ENCODE data around the gene PRKCA. TPM values are rescaled to one million over a fixed set of nuclear protein-coding genes. Genes with fewer than 3 reads are reported as not detected.

PRKCA gene
- total RNA-seq, 1 experiment from 2014 or later, result 22.6 TPM

DNA sequence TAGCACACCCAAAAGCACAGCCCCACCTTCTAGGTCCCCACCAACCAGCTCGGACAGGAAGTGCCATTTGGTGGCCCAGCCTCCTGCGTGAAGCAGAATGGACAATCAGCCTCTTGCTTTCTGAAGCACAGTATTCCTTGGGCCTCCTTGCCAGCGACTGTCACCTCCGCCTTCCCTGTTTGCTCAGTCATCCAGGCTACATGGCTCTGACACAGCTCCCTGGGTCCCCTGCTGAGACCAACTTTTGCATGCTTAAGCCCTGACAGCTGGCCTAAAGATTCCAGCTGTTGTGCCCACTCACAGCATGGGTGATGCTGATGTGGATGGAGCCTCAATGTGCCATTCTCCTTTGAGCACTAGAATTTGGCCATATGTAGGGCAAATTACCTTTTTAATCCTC, 528.0 kb downstream of the PRKCA start:
- Histone ChIP-seq H3K4me1 (ENCODE audit: insufficient read depth, low read length) (no peaks in the 10 kb centered on the region), H3F3A (ENCODE audit: low read length, unreplicated experiment) (no peaks in the 10 kb centered on the region), H3K36me3 (ENCODE audit: low read depth, low read length) (no peaks in the 10 kb centered on the region), H3K79me2 (ENCODE audit: low read length) (no peaks in the 10 kb centered on the region), H3K9me2 (replicated peaks; ENCODE audit: low read length) (no peaks in the 10 kb centered on the region), H4K20me1 (ENCODE audit: low read length) (no peaks in the 10 kb centered on the region), H3K9me3 (ENCODE audit: low read length) (no peaks in the 10 kb centered on the region), H3K4me3 (ENCODE audit: low read length) (no peak overlapping the region), H2AFZ (ENCODE audit: low read length) (no peak overlapping the region), H3K9ac (ENCODE audit: low read length) (no peak overlapping the region), H3K27me3 (ENCODE audit: low read length) (peaks cover 26% of the 10 kb centered on the region), H3K27ac (ENCODE audit: low read length) (no peak overlapping the region), H3K4me2 (ENCODE audit: low read length) (no peak overlapping the region)
- CTCF ChIA-PET, result interaction anchor here (0.6 kb wide), 1 partner anchor 114 kb away, joined by 3 read pairs; no protein-coding TSS in a partner anchor
- no peak for TF ChIP-seq EZH2phosphoT487 (IDR thresholded peaks at IDR 0.05; ENCODE audit: borderline replicate concordance, low read length)
- DNase-seq, result no peak
- POLR2A ChIA-PET (ENCODE audit: unreplicated experiment), result no interaction called here
- ATAC-seq, result no peak
- intact Hi-C loops (cut with micrococcal nuclease), result no loop called here
- BruUV-seq (replicated peaks), result no TSS peak

DNA sequence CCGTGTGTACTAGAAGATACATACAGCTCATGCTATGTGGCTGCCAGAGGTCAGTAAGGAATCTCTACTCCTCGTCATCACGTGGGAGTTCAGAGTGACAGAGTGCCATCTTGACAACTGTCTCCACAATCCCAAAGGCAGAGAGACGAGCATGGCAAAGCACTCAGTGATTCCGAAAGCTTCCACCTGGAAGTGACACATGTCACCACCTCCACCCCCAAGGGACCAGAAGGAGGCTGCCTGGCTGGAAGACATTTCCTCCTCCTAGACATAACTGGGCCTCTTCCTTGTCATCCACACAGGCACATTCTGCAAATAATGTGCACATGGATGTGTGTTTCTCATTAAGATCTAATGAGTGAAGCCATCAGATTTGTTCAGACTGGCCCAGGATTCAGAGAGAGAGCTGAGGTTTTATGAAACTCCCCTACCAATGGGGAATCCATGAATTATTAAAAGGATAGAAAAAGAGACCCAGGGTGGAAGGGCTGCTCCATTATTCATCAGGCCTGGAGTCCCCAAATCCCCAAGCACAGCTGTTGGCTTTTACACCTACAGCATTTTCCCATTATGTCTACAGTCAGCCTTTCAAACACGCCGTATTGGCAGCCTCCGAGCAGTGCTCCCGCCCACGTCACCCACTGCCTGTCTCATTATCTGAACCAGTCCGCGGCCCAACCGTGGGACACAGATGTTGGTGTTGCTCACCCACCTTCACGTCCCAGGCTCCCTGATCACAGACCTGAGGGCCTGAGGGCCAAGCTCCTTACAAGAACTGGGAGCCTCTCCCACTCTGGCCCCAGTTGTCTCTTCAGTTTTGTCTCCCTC, 529.2 kb downstream of the PRKCA start:
- Histone ChIP-seq H3K79me2 (ENCODE audit: low read length) (no peaks in the 10 kb centered on the region), H3K4me2 (ENCODE audit: low read length) (no peak overlapping the region), H3F3A (ENCODE audit: low read length, unreplicated experiment) (no peaks in the 10 kb centered on the region), H3K36me3 (ENCODE audit: low read depth, low read length) (no peaks in the 10 kb centered on the region), H3K4me3 (ENCODE audit: low read length) (no peak overlapping the region), H3K4me1 (ENCODE audit: insufficient read depth, low read length) (no peaks in the 10 kb centered on the region), H4K20me1 (ENCODE audit: low read length) (no peaks in the 10 kb centered on the region), H2AFZ (ENCODE audit: low read length) (no peak overlapping the region), H3K27me3 (ENCODE audit: low read length) (peaks cover 32% of the 10 kb centered on the region), H3K9me2 (replicated peaks; ENCODE audit: low read length) (no peaks in the 10 kb centered on the region), H3K9me3 (ENCODE audit: low read length) (no peaks in the 10 kb centered on the region), H3K9ac (ENCODE audit: low read length) (no peak overlapping the region), H3K27ac (ENCODE audit: low read length) (no peak overlapping the region)
- TF ChIP-seq EZH2phosphoT487 (IDR thresholded peaks at IDR 0.05; ENCODE audit: borderline replicate concordance, low read length) (no peak), EZH2 (IDR thresholded peaks at IDR 0.05; ENCODE audit: low read length, unreplicated experiment) (no peak)
- TF ChIP-seq, protein P1, sequence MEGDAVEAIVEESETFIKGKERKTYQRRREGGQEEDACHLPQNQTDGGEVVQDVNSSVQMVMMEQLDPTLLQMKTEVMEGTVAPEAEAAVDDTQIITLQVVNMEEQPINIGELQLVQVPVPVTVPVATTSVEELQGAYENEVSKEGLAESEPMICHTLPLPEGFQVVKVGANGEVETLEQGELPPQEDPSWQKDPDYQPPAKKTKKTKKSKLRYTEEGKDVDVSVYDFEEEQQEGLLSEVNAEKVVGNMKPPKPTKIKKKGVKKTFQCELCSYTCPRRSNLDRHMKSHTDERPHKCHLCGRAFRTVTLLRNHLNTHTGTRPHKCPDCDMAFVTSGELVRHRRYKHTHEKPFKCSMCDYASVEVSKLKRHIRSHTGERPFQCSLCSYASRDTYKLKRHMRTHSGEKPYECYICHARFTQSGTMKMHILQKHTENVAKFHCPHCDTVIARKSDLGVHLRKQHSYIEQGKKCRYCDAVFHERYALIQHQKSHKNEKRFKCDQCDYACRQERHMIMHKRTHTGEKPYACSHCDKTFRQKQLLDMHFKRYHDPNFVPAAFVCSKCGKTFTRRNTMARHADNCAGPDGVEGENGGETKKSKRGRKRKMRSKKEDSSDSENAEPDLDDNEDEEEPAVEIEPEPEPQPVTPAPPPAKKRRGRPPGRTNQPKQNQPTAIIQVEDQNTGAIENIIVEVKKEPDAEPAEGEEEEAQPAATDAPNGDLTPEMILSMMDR (conservative IDR thresholded peaks at IDR 0.05; ENCODE audit: low read depth, low read length), result no peak
- no peak for DNase-seq
- no TSS peak for BruUV-seq (replicated peaks)
- intact Hi-C loops (cut with micrococcal nuclease), result no loop called here
- POLR2A ChIA-PET (ENCODE audit: unreplicated experiment), result no interaction called here
- CTCF ChIA-PET, result no interaction called here
- ATAC-seq, result no peak

DNA sequence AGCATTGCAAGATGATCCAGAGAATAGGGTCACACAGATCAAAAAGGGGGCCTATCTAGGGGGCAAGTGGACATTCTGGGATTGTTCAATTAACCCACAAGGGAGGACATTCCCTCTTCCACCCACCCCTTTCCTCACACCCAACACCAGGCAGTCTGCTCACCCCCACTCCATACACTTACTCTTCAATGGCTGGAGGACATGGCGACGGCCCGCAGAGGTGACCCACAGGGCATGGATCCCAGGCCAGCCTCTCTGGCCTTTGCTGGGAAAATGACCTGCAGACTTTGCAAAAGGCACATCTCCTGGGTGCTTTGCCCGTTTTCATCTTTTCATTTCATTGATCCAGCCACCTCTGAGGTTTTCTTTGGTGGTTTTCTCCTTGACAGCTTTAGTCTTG, 530.8 kb downstream of the PRKCA start:
- ATAC-seq (no peak), DNase-seq (no peak)
- intact Hi-C loops (cut with micrococcal nuclease), result no loop called here
- no peaks in the 10 kb centered on the region for H3K9me2 ChIP-seq (replicated peaks; ENCODE audit: low read length)
- no peaks in the 10 kb centered on the region for H3F3A ChIP-seq (ENCODE audit: low read length, unreplicated experiment)
- no peaks in the 10 kb centered on the region for H3K9me3 ChIP-seq (ENCODE audit: low read length)
- no peak overlapping the region for H3K4me3 ChIP-seq (ENCODE audit: low read length)
- TF ChIP-seq, protein P1 (conservative IDR thresholded peaks at IDR 0.05; ENCODE audit: low read depth, low read length), result no peak
- no peak for TF ChIP-seq EZH2 (IDR thresholded peaks at IDR 0.05; ENCODE audit: low read length, unreplicated experiment)
- no peak for TF ChIP-seq EZH2phosphoT487 (IDR thresholded peaks at IDR 0.05; ENCODE audit: borderline replicate concordance, low read length)
- no peak overlapping the region for H2AFZ ChIP-seq (ENCODE audit: low read length)
- peaks cover 37% of the 10 kb centered on the region for H3K27me3 ChIP-seq (ENCODE audit: low read length)
- no peak overlapping the region for H3K27ac ChIP-seq (ENCODE audit: low read length)
- H3K9ac ChIP-seq (ENCODE audit: low read length), result no peak overlapping the region
- H3K79me2 ChIP-seq (ENCODE audit: low read length), result no peaks in the 10 kb centered on the region
- H3K36me3 ChIP-seq (ENCODE audit: low read depth, low read length), result no peaks in the 10 kb centered on the region
- H4K20me1 ChIP-seq (ENCODE audit: low read length), result no peaks in the 10 kb centered on the region
- no peaks in the 10 kb centered on the region for H3K4me1 ChIP-seq (ENCODE audit: insufficient read depth, low read length)
- POLR2A ChIA-PET (ENCODE audit: unreplicated experiment), result no interaction called here
- BruUV-seq (replicated peaks), result no TSS peak
- CTCF ChIA-PET, result no interaction called here
- no peak overlapping the region for H3K4me2 ChIP-seq (ENCODE audit: low read length)
